ENCODE results near the gene MLLT1. TPM values are rescaled to one million over a fixed set of nuclear protein-coding genes. Genes with fewer than 3 reads are reported as not detected.

The MLLT1 gene
- total and polyA plus RNA-seq, 2 of the 8 experiments (the other 6 are each of a cell fraction or from before 2014, with no cell fraction given), result 18.8 to 45.1 TPM

GRCh38 chr19:6220385-6221191 lies 59.2 kb downstream of the MLLT1 start (continued):
- TF ChIP-seq CTBP2 (IDR thresholded peaks at IDR 0.05; ENCODE audit: borderline replicate concordance, insufficient read depth, insufficient read length, low read length) (no peak), BACH1 (IDR thresholded peaks at IDR 0.05; ENCODE audit: low read length) (no peak), KDM4A (IDR thresholded peaks at IDR 0.05; ENCODE audit: low read depth, low read length, severe bottlenecking) (no peak), SIN3A (conservative IDR thresholded peaks at IDR 0.05 in 1 of 2, IDR thresholded peaks at IDR 0.05 in 1 of 2; ENCODE audit: low read depth in 1 of 2, low read length in 2 of 2) (no peak), FOSL1 (IDR thresholded peaks at IDR 0.05; ENCODE audit: insufficient read depth, low read depth, low read length) (no peak), GTF2F1 (IDR thresholded peaks at IDR 0.05; ENCODE audit: borderline replicate concordance, low read depth, low read length) (no peak), YY1 (IDR thresholded peaks at IDR 0.05; ENCODE audit: low read depth, low read length) (no peak)
